HepG2 (cell line): Measurements from ENCODE around the gene MRGPRE. TPM values are rescaled to one million over a fixed set of nuclear protein-coding genes. Genes with fewer than 3 reads are reported as not detected.

Experiments used
- ATAC-seq: fragments of 200-7000 bp; cut with Tn5 transposase; 3 replicates; pipeline ENCODE4 v1.9.1; 2020; ENCODE audit warnings: mild to moderate bottlenecking, moderate library complexity
- BruUV-seq: library from RNA; stranded (reverse); fragments of 400-500 nt; replicated peaks from 2 replicates; lab custom pipeline; 2021; lab: Mats Ljungman, UMichigan
- CTCF ChIA-PET: fragments of 300-600 bp; formaldehyde crosslinking; extraction: SDS; loops from one replicate; lab custom pipeline; 2021; ENCODE audit warnings: low total read pairs, inconsistent platforms, low intra/inter-chr PET ratio; lab: Yijun Ruan, JAX
- POLR2A ChIA-PET: fragments of 350-600 bp; sonication (Branson Sonifier 250); formaldehyde crosslinking; loops from one replicate; lab custom pipeline; 2020; ENCODE audit warnings: antibody characterized with exemption, inconsistent platforms; lab: Yijun Ruan, JAX
- DNase-seq: peaks from one replicate; pipeline ENCODE4 v3.0.0-alpha.2; 2015; ENCODE audit warnings: low spot score
- FAIRE-seq: peaks from 3 replicates; lab custom pipeline; 2011; peaks lifted over from hg19 to GRCh38; lab: Jason Lieb, UNC
- H2AFZ ChIP-seq: one replicate; pipeline ENCODE4 v1.6.1; 2011; ENCODE audit warnings: low read length, inconsistent platforms
- H3K27ac ChIP-seq: fragments of 300-600 bp; 3 replicates; pipeline ENCODE4 v1.8.0; 2011; ENCODE audit warnings: mixed run types, mild to moderate bottlenecking, mixed read lengths, low read length, inconsistent platforms; ENCODE audit not compliant: insufficient read depth; ENCODE audit errors: extremely low read length
- H3K27me3 ChIP-seq, 2 experiments: fragments of 200-600 bp in 1 of 2; 2 replicates in 1 of 2; 3 replicates in 1 of 2; pipeline versions ENCODE4 v1.6.0 to v1.8.0; 2011; ENCODE audit warnings: low read length in 2 of 2, mild to moderate bottlenecking in 2 of 2, moderate library complexity in 2 of 2, inconsistent platforms in 1 of 2; ENCODE audit not compliant: insufficient read depth in 2 of 2, control insufficient read depth in 1 of 2
- H3K36me3 ChIP-seq, 2 experiments: fragments of 200-600 bp in 1 of 2; replicated peaks in 1 of 2; 2 replicates in 1 of 2; 3 replicates in 1 of 2; pipeline versions ENCODE4 v1.5.1 to v1.8.0; 2011; ENCODE audit warnings: low read length in 2 of 2, inconsistent platforms in 1 of 2; ENCODE audit not compliant: insufficient read depth in 2 of 2, control insufficient read depth in 1 of 2
- H3K4me1 ChIP-seq: 2 replicates; pipeline ENCODE4 v1.5.1; 2012; ENCODE audit warnings: low read length, inconsistent platforms; ENCODE audit not compliant: insufficient read depth
- H3K4me2 ChIP-seq: 2 replicates; pipeline ENCODE4 v1.6.0; 2011; ENCODE audit warnings: low read depth, low read length, inconsistent platforms
- H3K4me3 ChIP-seq, 3 experiments: fragments of 200-600 bp in 1 of 3; sonication (generic), shearing (Covaris generic) in 1 of 3; replicated peaks in 1 of 3; 2 replicates each; pipeline ENCODE4 v1.5.1; 2011 to 2016; ENCODE audit warnings: low read length in 3 of 3, inconsistent platforms in 2 of 3, low read depth in 2 of 3, mild to moderate bottlenecking in 2 of 3, control low read depth in 1 of 3, mixed read lengths in 1 of 3; ENCODE audit not compliant: insufficient read depth in 1 of 3
- H3K79me2 ChIP-seq: one replicate; pipeline ENCODE4 v1.6.1; 2011; ENCODE audit warnings: low read length, inconsistent platforms; ENCODE audit not compliant: insufficient read depth
- H3K9ac ChIP-seq: 2 replicates; pipeline ENCODE4 v1.6.0; 2011; ENCODE audit warnings: mild to moderate bottlenecking, low read depth, low read length, inconsistent platforms; ENCODE audit not compliant: insufficient read depth
- H3K9me3 ChIP-seq: 2 replicates; pipeline ENCODE4 v1.5.1; 2012; ENCODE audit warnings: mild to moderate bottlenecking, low read length
- H4K20me1 ChIP-seq: 2 replicates; pipeline ENCODE4 v1.6.0; 2011; ENCODE audit warnings: inconsistent platforms, mild to moderate bottlenecking, low read length, moderate library complexity; ENCODE audit not compliant: insufficient read depth
- ARNT ChIP-seq: fragments of 450-650 bp; IDR thresholded peaks from 2 replicates; pipeline ENCODE4 v1.6.1; 2017
- DPF2 ChIP-seq: sonication (generic); formaldehyde crosslinking; IDR thresholded peaks from 2 replicates; pipeline ENCODE4 v1.4.0; 2020; ENCODE audit warnings: mild to moderate bottlenecking, low read depth, missing genetic modification reagents, borderline replicate concordance
- MED1 ChIP-seq: sonication (generic); formaldehyde crosslinking; IDR thresholded peaks from 2 replicates; pipeline ENCODE4 v1.4.0; 2020; ENCODE audit warnings: missing genetic modification reagents
- NFKB2 ChIP-seq: sonication (generic); formaldehyde crosslinking; IDR thresholded peaks from 2 replicates; pipeline ENCODE4 v1.4.0; 2020; ENCODE audit warnings: missing genetic modification reagents, borderline replicate concordance
- NFYB ChIP-seq: sonication (generic); formaldehyde crosslinking; IDR thresholded peaks from 2 replicates; pipeline ENCODE4 v1.4.0; 2020; ENCODE audit warnings: missing genetic modification reagents
- TGIF2 ChIP-seq: IDR thresholded peaks from 2 replicates; pipeline ENCODE4 v1.6.1; 2016; ENCODE audit warnings: control low read depth, missing compliant biosample characterization
- TSC22D2 ChIP-seq: sonication (generic); formaldehyde crosslinking; IDR thresholded peaks from 2 replicates; pipeline ENCODE4 v1.5.1; 2020; ENCODE audit warnings: missing genetic modification reagents, mild to moderate bottlenecking, borderline replicate concordance
- ZFP36L2 ChIP-seq: sonication (generic); formaldehyde crosslinking; IDR thresholded peaks from 2 replicates; pipeline ENCODE4 v1.4.0; 2020; ENCODE audit warnings: missing genetic modification reagents
- ZNF274 ChIP-seq: sonication (generic); formaldehyde crosslinking; IDR thresholded peaks from 2 replicates; pipeline ENCODE4 v1.5.1; 2020; ENCODE audit warnings: mild to moderate bottlenecking, missing genetic modification reagents
- WGBS: methylation state at CpG from one replicate; pipeline ENCODE4 v1.1.6; 2017; ENCODE audit warnings: low lambda C conversion rate; 5-methylcytosine and 5-hydroxymethylcytosine counted together
- in situ Hi-C: cut with HindIII; loops from 2 replicates; pipeline ENCODE4 v1.10.0; 2017; ENCODE audit warnings: low pct_unique_long_range_greater_than_20kb; ENCODE audit not compliant: extremely low pct_ligation_motif_present
- intact Hi-C: fragments of 100-400 bp; cut with micrococcal nuclease; formaldehyde crosslinking; loops from one replicate; pipeline ENCODE4 v1.10.0; 2022; ENCODE audit not compliant: unreplicated experiment
- polyA plus RNA-seq, 8 experiments: library from polyadenylated mRNA; depleted of rRNA in 3 of 8; stranded (reverse) in 7 of 8; unstranded in 1 of 8; fragments of >200 nt; fragmentation: Illumina TruSeq in 4 of 8; extraction: Trizol in 4 of 8; gene quantifications; 2 replicates each; pipeline versions ENCODE4 v1.2.1 to v1.2.3, GENCODE V29; 2011 to 2016; ENCODE audit warnings: low read depth in 4 of 8, missing spikeins in 1 of 8, mixed read lengths in 1 of 8; ENCODE audit not compliant: insufficient read depth in 1 of 8
- total RNA-seq, 5 experiments: library from RNA; depleted of rRNA; stranded (reverse); fragments of >200 nt; fragmentation: Illumina TruSeq; extraction: Trizol; gene quantifications; 2 replicates each; pipeline ENCODE4 v1.2.3, GENCODE V29; 2016; ENCODE audit warnings: low read depth in 1 of 5
- TF ChIP-seq, protein P1 (sequence below): sonication (generic); formaldehyde crosslinking; IDR thresholded peaks from 2 replicates; pipeline ENCODE4 v1.5.0; 2020; ENCODE audit warnings: mild to moderate bottlenecking, low read depth, missing genetic modification reagents, borderline replicate concordance

Gene MRGPRE
- total and polyA plus RNA-seq, 2 of the 13 experiments (the other 11 are each of a cell fraction or from before 2014, with no cell fraction given) = not detected

DNA sequence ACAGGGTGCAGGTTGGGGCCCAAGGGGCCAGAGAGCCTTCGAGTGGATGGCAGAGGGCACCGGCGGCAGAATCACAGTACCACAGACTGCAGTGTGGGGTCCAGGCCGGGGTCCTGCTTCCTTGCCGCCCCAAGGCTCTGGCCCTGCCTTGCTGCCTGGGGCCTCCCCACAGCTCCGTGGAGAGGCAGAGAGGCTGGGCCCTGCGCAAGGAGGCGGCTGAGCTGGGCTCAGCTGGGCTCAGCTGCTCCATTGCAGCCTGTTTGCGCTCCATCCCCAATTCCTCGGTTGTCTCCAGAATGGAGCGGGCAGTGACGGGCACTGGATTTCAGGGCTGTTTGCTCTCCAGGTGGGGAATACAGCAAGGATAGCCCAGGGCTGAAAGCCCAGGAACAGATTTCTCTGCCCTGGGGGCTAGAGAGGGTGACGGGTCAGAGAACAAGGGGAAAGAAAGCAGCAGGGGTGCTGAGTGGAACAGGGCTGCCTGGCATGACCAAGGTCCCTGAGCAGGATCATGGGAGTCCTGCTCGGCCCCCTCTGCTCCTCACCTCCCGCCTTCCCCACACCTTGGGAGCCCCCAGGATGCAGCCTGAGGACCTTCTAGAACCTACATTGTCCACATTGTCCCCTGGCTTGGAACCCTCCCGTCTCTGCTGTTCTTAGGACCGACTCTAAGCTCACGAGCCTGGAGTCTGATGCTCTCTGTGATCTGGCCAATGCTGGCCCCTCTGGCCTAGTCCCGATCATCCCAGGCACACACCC lies 32.5 kb downstream of the MRGPRE start:
- Histone ChIP-seq H3K4me1 (no peaks in the 10 kb centered on the region), H3K9ac (no peak overlapping the region), H3K79me2 (no peaks in the 10 kb centered on the region), H3K9me3 (no peaks in the 10 kb centered on the region), H3K36me3 (no peaks in the 10 kb centered on the region), H2AFZ (no peak overlapping the region), H3K4me3 (no peak overlapping the region), H3K27me3 (peaks cover 26 to 87% of the 10 kb centered on the region in 2 experiments; a peak in 4 of 5 replicates), H4K20me1 (0 out of 2 replicates have a peak, but pooled peaks cover 7% of the 10 kb centered on the region), H3K27ac (no peak overlapping the region), H3K4me2 (no peak overlapping the region)
- intact Hi-C loops = no loop called here
- no TSS peak for BruUV-seq
- ChIA-PET POLR2A (no interaction called here), CTCF (no interaction called here)
- DNase-seq (no peak), ATAC-seq (no peak), FAIRE-seq (no peak)
- 29% methylated on average over 9 of the region's 19 CpGs for WGBS
- TF ChIP-seq TGIF2 (CRISPR knock-in tag) = no peak
- TF ChIP-seq, protein P1, sequence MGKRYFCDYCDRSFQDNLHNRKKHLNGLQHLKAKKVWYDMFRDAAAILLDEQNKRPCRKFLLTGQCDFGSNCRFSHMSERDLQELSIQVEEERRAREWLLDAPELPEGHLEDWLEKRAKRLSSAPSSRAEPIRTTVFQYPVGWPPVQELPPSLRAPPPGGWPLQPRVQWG = no peak
- no peak for TF ChIP-seq TSC22D2 (CRISPR knock-in tag)
- no peak for TF ChIP-seq MED1 (CRISPR knock-in tag)
- no peak for TF ChIP-seq ZNF274
- no peak for TF ChIP-seq NFKB2 (CRISPR knock-in tag)
- TF ChIP-seq ZFP36L2 = no peak
- no peak for TF ChIP-seq DPF2 (CRISPR knock-in tag)
- TF ChIP-seq ARNT = no peak
- TF ChIP-seq NFYB (CRISPR knock-in tag) = no peak
- in situ Hi-C loops = no loop called here
